CD14-positive monocyte (primary cell): ENCODE results near the gene NECAB3. TPM values are rescaled to one million over a fixed set of nuclear protein-coding genes. Genes with fewer than 3 reads are reported as not detected.

Source experiments
- DNase-seq, 3 donors: peaks; one replicate each; pipeline ENCODE4 v3.0.0-alpha.2; 2011 to 2022
- H2AFZ ChIP-seq: 2 replicates; pipeline ENCODE4 v1.6.0; 2012; ENCODE audit warnings: mild to moderate bottlenecking, low read depth, low read length, inconsistent platforms; ENCODE audit not compliant: insufficient read depth, poor library complexity, severe bottlenecking
- H3K27ac ChIP-seq, 2 donors: 1 replicate in 1 of 2; 2 replicates in 1 of 2; pipeline ENCODE4 v1.5.1; 2012 to 2013; ENCODE audit warnings: low read length in 2 of 2, control low read depth in 1 of 2, inconsistent platforms in 1 of 2, low read depth in 1 of 2, mild to moderate bottlenecking in 1 of 2
- H3K27me3 ChIP-seq, 2 donors: one replicate each; pipeline versions ENCODE4 v1.6.0 to v1.6.1; 2011 to 2013; ENCODE audit warnings: low read length in 2 of 2; ENCODE audit not compliant: control insufficient read depth in 2 of 2, insufficient read depth in 2 of 2
- H3K36me3 ChIP-seq, 2 donors: replicated peaks in 1 of 2; 1 replicate in 1 of 2; 2 replicates in 1 of 2; pipeline versions ENCODE4 v1.5.1 to v1.6.1; 2012 to 2013; ENCODE audit warnings: low read length in 2 of 2, control low read depth in 1 of 2, inconsistent platforms in 1 of 2, mild to moderate bottlenecking in 1 of 2; ENCODE audit not compliant: insufficient read depth in 2 of 2, control insufficient read depth in 1 of 2
- H3K4me1 ChIP-seq, 2 donors: 1 replicate in 1 of 2; 2 replicates in 1 of 2; pipeline versions ENCODE4 v1.5.1 to v1.6.1; 2012 to 2013; ENCODE audit warnings: low read length in 2 of 2, control low read depth in 1 of 2, inconsistent platforms in 1 of 2, mild to moderate bottlenecking in 1 of 2, moderate library complexity in 1 of 2; ENCODE audit not compliant: insufficient read depth in 2 of 2, control insufficient read depth in 1 of 2
- H3K4me2 ChIP-seq: replicated peaks from 2 replicates; pipeline ENCODE3; 2012; ENCODE audit warnings: low read length, moderate library complexity, mild to moderate bottlenecking; ENCODE audit not compliant: poor library complexity, severe bottlenecking; ENCODE audit errors: extremely low read depth
- H3K4me3 ChIP-seq, 3 experiments: fragments of 200-600 bp in 1 of 3; sonication (generic) in 1 of 3; replicated peaks in 1 of 3; 1 replicate in 2 of 3; 2 replicates in 1 of 3; pipeline ENCODE4 v1.5.1; 2011 to 2013; ENCODE audit warnings: low read length in 3 of 3, mild to moderate bottlenecking in 3 of 3, control low read depth in 2 of 3, low read depth in 2 of 3, inconsistent platforms in 1 of 3, moderate library complexity in 1 of 3
- H3K79me2 ChIP-seq: 2 replicates; pipeline ENCODE4 v1.6.0; 2012; ENCODE audit warnings: mild to moderate bottlenecking, control low read depth, inconsistent platforms, low read length, moderate library complexity; ENCODE audit not compliant: insufficient read depth
- H3K9ac ChIP-seq: 2 replicates; pipeline ENCODE4 v1.6.0; 2017; ENCODE audit warnings: low read length, mild to moderate bottlenecking; ENCODE audit not compliant: insufficient read depth, poor library complexity, severe bottlenecking
- H3K9me3 ChIP-seq, 2 donors: replicated peaks in 1 of 2; 1 replicate in 1 of 2; 2 replicates in 1 of 2; pipeline versions ENCODE4 v1.5.1 to v1.6.1; 2012 to 2013; ENCODE audit warnings: low read length in 2 of 2, control low read depth in 1 of 2; ENCODE audit not compliant: control insufficient read depth in 1 of 2, insufficient read depth in 1 of 2
- H4K20me1 ChIP-seq: 2 replicates; pipeline ENCODE4 v1.6.0; 2012; ENCODE audit warnings: mild to moderate bottlenecking, low read length, control low read depth, moderate library complexity; ENCODE audit not compliant: insufficient read depth
- H3K27ac Mint-ChIP-seq, 7 donors: one replicate each; pipeline ENCODE4 v1.8.0; 2020; ENCODE audit warnings: mild to moderate bottlenecking in 7 of 7, mixed read lengths in 7 of 7, moderate library complexity in 6 of 7, inconsistent platforms in 2 of 7
- H3K27me3 Mint-ChIP-seq, 3 donors: one replicate each; pipeline ENCODE4 v1.8.0; 2021 to 2022; ENCODE audit warnings: low read depth in 3 of 3, mild to moderate bottlenecking in 3 of 3, mixed read lengths in 3 of 3, moderate library complexity in 3 of 3, inconsistent platforms in 1 of 3
- H3K36me3 Mint-ChIP-seq, 2 donors: one replicate each; pipeline ENCODE4 v1.8.0; 2020; ENCODE audit warnings: mixed read lengths in 2 of 2, inconsistent platforms in 1 of 2, mild to moderate bottlenecking in 1 of 2
- H3K4me1 Mint-ChIP-seq: one replicate; pipeline ENCODE4 v1.8.0; 2020; ENCODE audit warnings: mild to moderate bottlenecking, mixed read lengths
- H3K4me3 Mint-ChIP-seq, 2 donors: one replicate each; pipeline ENCODE4 v1.8.0; 2020; ENCODE audit warnings: mild to moderate bottlenecking in 2 of 2, mixed read lengths in 2 of 2, moderate library complexity in 1 of 2
- H3K9me3 Mint-ChIP-seq, 7 donors: one replicate each; pipeline ENCODE4 v1.8.0; 2020 to 2022; ENCODE audit warnings: mixed read lengths in 7 of 7, mild to moderate bottlenecking in 6 of 7, moderate library complexity in 6 of 7, inconsistent platforms in 2 of 7
- CTCF ChIP-seq: fragments of 200-600 bp; IDR thresholded peaks from one replicate; pipeline ENCODE4 v1.8.0; 2022; ENCODE audit warnings: antibody characterized with exemption, mild to moderate bottlenecking
- WGBS: methylation state at CpG from one replicate; pipeline ENCODE4 v1.1.5; 2013; ENCODE audit warnings: missing lambda C conversion rate; ENCODE audit not compliant: insufficient coverage; 5-methylcytosine and 5-hydroxymethylcytosine counted together
- intact Hi-C, 2 donors: fragments of 100-400 bp; cut with micrococcal nuclease; formaldehyde crosslinking; loops; one replicate each; pipeline versions ENCODE4 v1.15.0 to v1.15.1; 2023
- polyA plus RNA-seq, 3 donors: library from polyadenylated mRNA; depleted of rRNA in 1 of 3; unstranded in 2 of 3; stranded (reverse) in 1 of 3; fragments of 300-500 nt in 2 of 3; fragments of >200 nt in 1 of 3; fragmentation: Illumina TruSeq in 2 of 3; gene quantifications; 1 replicate in 2 of 3; 2 replicates in 1 of 3; pipeline ENCODE4 v1.2.3, GENCODE V29; 2012 to 2021

NECAB3 gene
- polyA plus RNA-seq, 3 donors, result 1.3 to 12.8 (median 1.8) TPM

- Histone ChIP-seq H3K4me3 (no peak overlapping the region), H3K9me3 (no peaks in the 10 kb centered on the region), H3K27me3 (no peaks in the 10 kb centered on the region), H3K4me2 (no peak overlapping the region), H3K79me2 (no peaks in the 10 kb centered on the region), H3K36me3 (no peaks in the 10 kb centered on the region), H4K20me1 (no peaks in the 10 kb centered on the region), H3K27ac (no peak overlapping the region), H2AFZ (no peak overlapping the region), H3K4me1 (no peaks in the 10 kb centered on the region), H3K9ac (no peak overlapping the region)
- Mint-ChIP-seq H3K4me1 (peaks cover 6% of the 10 kb centered on the region), H3K27ac (no peak overlapping the region), H3K9me3 (no peaks in the 10 kb centered on the region), H3K27me3 (peaks cover 1 to 9% (median 2%) of the 10 kb centered on the region in 3 donors), H3K4me3 (no peak overlapping the region), H3K36me3 (peaks cover 0 to 3% of the 10 kb centered on the region in 2 donors)
- TF ChIP-seq CTCF, result no peak
- intact Hi-C loops, result no loop called here
- DNase-seq, result no peak
- WGBS, result 90% methylated on average over 2 of the region's 4 CpGs
Observed at GRCh38 chr20:33655164-33655563, 19.1 kb downstream of the NECAB3 start.

GRCh38 chr20:33654680-33655161 lies 19.5 kb downstream of the NECAB3 start:
- H3K36me3 ChIP-seq, result no peaks in the 10 kb centered on the region
- H3K36me3 Mint-ChIP-seq, result peaks cover 0 to 3% of the 10 kb centered on the region in 2 donors
- no peak for DNase-seq
- WGBS, result 86% methylated on average over 14 of the region's 14 CpGs
- no peak overlapping the region for H3K9ac ChIP-seq
- peaks cover 1 to 9% (median 2%) of the 10 kb centered on the region in 3 donors for H3K27me3 Mint-ChIP-seq
- H3K79me2 ChIP-seq, result no peaks in the 10 kb centered on the region
- intact Hi-C loops, result no loop called here
- no peaks in the 10 kb centered on the region for H3K9me3 Mint-ChIP-seq
- no peak overlapping the region for H3K27ac ChIP-seq
- no peaks in the 10 kb centered on the region for H3K4me1 ChIP-seq
- H3K9me3 ChIP-seq, result no peaks in the 10 kb centered on the region
- H3K4me2 ChIP-seq, result no peak overlapping the region
- no peaks in the 10 kb centered on the region for H3K27me3 ChIP-seq
- no peak overlapping the region for H3K4me3 ChIP-seq
- H4K20me1 ChIP-seq, result no peaks in the 10 kb centered on the region
- H3K27ac Mint-ChIP-seq, result no peak overlapping the region
- H3K4me3 Mint-ChIP-seq, result no peak overlapping the region
- H3K4me1 Mint-ChIP-seq, result peaks cover 6% of the 10 kb centered on the region
- no peak for TF ChIP-seq CTCF
- H2AFZ ChIP-seq, result no peak overlapping the region
